GM20000 (cell line): Measurements from ENCODE around the gene TMEM163.

Experiments used
- DNase-seq: peaks from one replicate; pipeline ENCODE4 v3.0.0; 2012; ENCODE audit warnings: low spot score
- TF ChIP-seq, protein P1 (sequence below): IDR thresholded peaks from 2 replicates; pipeline ENCODE4 v1.5.1; 2012; ENCODE audit warnings: mild to moderate bottlenecking, control low read depth; ENCODE audit errors: extremely low read depth, missing control alignments

Gene TMEM163

GRCh38 chr2:134459706-134460406 is 258.9 kb downstream of the TMEM163 start:
- no peak for DNase-seq
- TF ChIP-seq, protein P1, sequence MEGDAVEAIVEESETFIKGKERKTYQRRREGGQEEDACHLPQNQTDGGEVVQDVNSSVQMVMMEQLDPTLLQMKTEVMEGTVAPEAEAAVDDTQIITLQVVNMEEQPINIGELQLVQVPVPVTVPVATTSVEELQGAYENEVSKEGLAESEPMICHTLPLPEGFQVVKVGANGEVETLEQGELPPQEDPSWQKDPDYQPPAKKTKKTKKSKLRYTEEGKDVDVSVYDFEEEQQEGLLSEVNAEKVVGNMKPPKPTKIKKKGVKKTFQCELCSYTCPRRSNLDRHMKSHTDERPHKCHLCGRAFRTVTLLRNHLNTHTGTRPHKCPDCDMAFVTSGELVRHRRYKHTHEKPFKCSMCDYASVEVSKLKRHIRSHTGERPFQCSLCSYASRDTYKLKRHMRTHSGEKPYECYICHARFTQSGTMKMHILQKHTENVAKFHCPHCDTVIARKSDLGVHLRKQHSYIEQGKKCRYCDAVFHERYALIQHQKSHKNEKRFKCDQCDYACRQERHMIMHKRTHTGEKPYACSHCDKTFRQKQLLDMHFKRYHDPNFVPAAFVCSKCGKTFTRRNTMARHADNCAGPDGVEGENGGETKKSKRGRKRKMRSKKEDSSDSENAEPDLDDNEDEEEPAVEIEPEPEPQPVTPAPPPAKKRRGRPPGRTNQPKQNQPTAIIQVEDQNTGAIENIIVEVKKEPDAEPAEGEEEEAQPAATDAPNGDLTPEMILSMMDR, result no peak

- TF ChIP-seq, protein P1, result no peak
- no peak for DNase-seq
Measured at GRCh38 chr2:134458950-134459349, 259.9 kb downstream of the TMEM163 start.

DNA sequence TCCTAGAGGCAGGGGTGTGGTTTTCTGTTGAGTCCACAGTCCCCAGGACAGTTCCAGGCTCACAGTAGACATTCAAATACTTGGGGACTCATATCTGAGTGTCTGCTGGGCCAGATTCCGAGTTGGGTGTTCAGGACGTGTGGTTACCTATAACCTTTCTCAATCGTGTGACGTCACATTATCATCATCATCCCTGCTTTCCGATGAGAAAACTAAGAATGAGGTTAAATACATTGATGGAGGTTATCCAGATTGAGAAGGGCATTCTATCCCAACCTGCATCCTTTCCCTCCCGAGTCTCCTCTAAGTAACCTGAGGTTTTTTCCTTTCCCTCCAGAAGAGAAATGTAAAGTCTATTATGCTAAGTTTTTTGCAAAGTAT is 260.3 kb downstream of the TMEM163 start:
- TF ChIP-seq, protein P1, result no peak
- DNase-seq, result no peak

GRCh38 chr2:134457765-134458472 is 260.9 kb downstream of the TMEM163 start:
- TF ChIP-seq, protein P1, result no peak
- no peak for DNase-seq

DNA sequence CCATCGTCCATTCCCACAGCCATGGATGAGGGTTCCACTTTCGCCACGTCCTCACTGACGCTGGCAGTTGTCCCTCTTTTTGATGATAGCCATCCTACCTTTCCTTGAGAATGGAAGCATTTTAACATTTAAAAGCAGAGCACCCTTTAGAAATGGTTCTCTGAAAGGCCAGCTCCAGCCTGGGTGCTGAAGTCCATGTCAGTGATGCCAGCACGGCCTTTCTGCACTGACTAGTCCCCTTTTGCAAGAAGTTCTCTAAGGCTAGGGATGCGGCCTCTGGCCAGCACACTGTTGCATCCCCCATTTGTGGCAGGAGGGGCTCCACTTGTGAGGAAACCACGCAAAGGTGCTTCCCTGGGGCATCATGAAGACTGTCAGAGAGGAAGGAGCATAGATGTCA is 261.4 kb downstream of the TMEM163 start:
- DNase-seq, result no peak
- TF ChIP-seq, protein P1, result no peak

DNA sequence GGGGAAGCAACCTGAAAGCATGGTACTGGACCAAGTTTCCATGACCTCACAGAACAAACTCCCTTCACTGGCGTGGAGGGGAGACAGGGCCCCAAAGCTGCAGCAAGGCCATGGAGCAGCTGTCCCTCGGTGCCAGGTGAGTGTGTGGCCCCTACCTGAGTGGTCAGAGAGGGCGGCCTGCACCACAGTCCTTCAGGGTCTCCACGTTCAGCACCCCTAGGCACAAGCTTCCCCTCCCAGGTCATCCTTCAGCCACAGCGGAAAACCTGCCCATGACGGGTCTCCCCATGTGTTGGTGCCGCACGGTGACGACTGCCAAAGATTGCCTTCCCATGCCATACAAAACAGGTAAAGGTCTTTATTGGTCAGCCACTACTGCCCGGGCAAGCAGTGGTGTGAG is 263.4 kb downstream of the TMEM163 start:
- TF ChIP-seq, protein P1, result no peak
- DNase-seq, result no peak

DNA sequence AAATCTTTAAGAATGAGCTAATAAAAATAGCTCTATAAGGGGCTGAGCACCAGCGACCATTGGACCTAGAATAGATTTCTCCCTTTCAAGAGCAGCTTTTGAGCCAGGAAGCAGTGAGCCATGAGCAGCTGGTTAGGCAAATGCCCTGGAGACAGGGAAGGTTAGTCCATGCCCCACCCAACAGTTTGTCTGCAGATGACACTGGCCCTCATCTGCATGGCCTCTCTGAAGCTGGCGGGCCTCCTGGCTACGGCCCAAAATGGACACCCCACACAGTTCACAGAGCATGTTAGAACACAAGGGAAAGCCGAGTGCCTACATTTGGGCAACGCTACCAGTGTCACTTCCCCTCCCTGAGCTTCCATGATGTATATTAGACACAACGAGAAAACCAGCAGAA is 263.9 kb downstream of the TMEM163 start:
- no peak for DNase-seq

More for the DNA sequence above, 263.9 kb downstream of the TMEM163 start:
- TF ChIP-seq, protein P1, result no peak
